Measurements from ENCODE around the gene WARS2.

DNA sequence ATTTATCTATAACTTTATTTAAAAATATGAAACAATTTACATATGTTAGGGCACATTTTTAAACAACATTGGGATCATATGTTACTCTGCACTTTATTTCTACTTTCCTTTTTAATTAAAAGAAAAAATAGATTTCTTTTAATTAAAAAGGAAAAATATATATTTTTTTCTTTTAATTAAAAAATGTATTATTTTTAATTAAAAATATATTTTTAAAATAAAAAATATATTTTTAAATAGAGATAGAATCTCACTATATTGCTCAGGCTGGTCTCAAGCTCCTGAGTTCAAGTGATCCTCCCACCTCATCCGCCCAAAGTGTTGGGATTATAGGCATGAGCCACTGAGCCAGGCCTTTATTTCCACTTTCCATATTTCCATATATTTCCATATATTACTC, 36.7 kb downstream of the WARS2 start:
- TF ChIP-seq CTCF (IDR thresholded peaks at IDR 0.05; ENCODE audit: low read length) (no peak), EZH2phosphoT487 (IDR thresholded peaks at IDR 0.05; ENCODE audit: low read length) (no peak), EZH2 (optimal IDR thresholded peaks at IDR 0.05; ENCODE audit: low read depth, low read length) (no peak)
